ENCODE data around the gene TRHDE.

GRCh38 chr12:72330784-72331183 lies 58.6 kb downstream of the TRHDE start:
- TF ChIP-seq GATA2 (IDR thresholded peaks at IDR 0.05; ENCODE audit: low read depth, low read length): no peak
- no peak for TF ChIP-seq GATA3 (IDR thresholded peaks at IDR 0.05; ENCODE audit: low read depth, low read length)
